Activated CD4-positive, alpha-beta T cell treated with anti-CD3 and anti-CD28 coated beads for 36 hours (primary cell): ENCODE data around the gene XRCC1. TPM values are rescaled to one million over a fixed set of nuclear protein-coding genes. Genes with fewer than 3 reads are reported as not detected.
"Not testable (repeated sequence)": the region's sequence is repeated elsewhere in the genome, so short reads cannot be mapped to it uniquely, and the experiment has no call there.

Experiments
- ATAC-seq: fragments of 200-7000 bp; cut with Tn5 transposase; one replicate; pipeline ENCODE4 v1.10.0; 2021; ENCODE audit warnings: mild to moderate bottlenecking, moderate library complexity
- CTCF ChIA-PET: fragments of 350-600 bp; sonication (Branson Sonifier 250); formaldehyde crosslinking; loops from one replicate; lab custom pipeline; 2021; ENCODE audit warnings: antibody characterized with exemption; lab: Charles Lee
- POLR2A ChIA-PET: fragments of 350-600 bp; sonication (Branson Sonifier 250); formaldehyde crosslinking; loops from one replicate; lab custom pipeline; 2021; ENCODE audit warnings: antibody characterized with exemption, inconsistent platforms; lab: Charles Lee
- DNase-seq: peaks from one replicate; pipeline ENCODE4 v3.0.0-alpha.2; 2020
- H3K27ac Mint-ChIP-seq: one replicate; pipeline ENCODE4 v1.8.0; 2021; ENCODE audit warnings: mixed read lengths
- H3K27me3 Mint-ChIP-seq: one replicate; pipeline ENCODE4 v1.8.0; 2021; ENCODE audit warnings: mixed read lengths
- H3K36me3 Mint-ChIP-seq: one replicate; pipeline ENCODE4 v1.8.0; 2021; ENCODE audit warnings: low read depth, mixed read lengths
- H3K4me1 Mint-ChIP-seq: one replicate; pipeline ENCODE4 v1.8.0; 2021; ENCODE audit warnings: mixed read lengths
- H3K4me3 Mint-ChIP-seq: one replicate; pipeline ENCODE4 v1.8.0; 2021; ENCODE audit warnings: mild to moderate bottlenecking, moderate library complexity, mixed read lengths
- H3K9me3 Mint-ChIP-seq: one replicate; pipeline ENCODE4 v1.8.0; 2021; ENCODE audit warnings: low read depth, mixed read lengths
- intact Hi-C, 2 experiments: fragments of 100-400 bp; cut with DNase I in 1 of 2; cut with micrococcal nuclease in 1 of 2; formaldehyde crosslinking; loops; one replicate each; pipeline versions ENCODE4 v1.14.2 to v1.15.1; 2022 to 2024; cut with DNase I, micrococcal nuclease
- total RNA-seq, 2 experiments: library from RNA; stranded (reverse); gene quantifications; one replicate each; pipeline ENCODE4 v1.2.3, GENCODE V29; 2021

The XRCC1 gene
- total RNA-seq, 2 experiments from 2014 or later = 31.6 to 40.0 TPM

GRCh38 chr19:43591904-43592772 is 16.8 kb upstream of the XRCC1 start:
- no peaks in the 10 kb centered on the region for H3K9me3 Mint-ChIP-seq
- intact Hi-C loops = no loop called here

GRCh38 chr19:43589678-43590077 is 14.4 kb upstream of the XRCC1 start:
- Mint-ChIP-seq H3K27me3 (no peaks in the 10 kb centered on the region), H3K9me3 (no peaks in the 10 kb centered on the region), H3K36me3 (peaks cover 28% of the 10 kb centered on the region), H3K27ac (peak overlapping the region; percentile 14), H3K4me1 (peaks cover 11% of the 10 kb centered on the region), H3K4me3 (no peak overlapping the region)
- intact Hi-C loops = no loop called here
- POLR2A ChIA-PET = interaction anchor here (0.6 to 1.2 kb wide), 2 partner anchors 12 to 82 kb away, joined by 3 read pairs; no protein-coding TSS in a partner anchor
- ATAC-seq (no peak), DNase-seq (no peak)
- CTCF ChIA-PET = interaction anchor here (0.9 to 1.1 kb wide), 2 partner anchors 69 to 142 kb away, joined by 3 to 4 read pairs; no protein-coding TSS in a partner anchor

More at GRCh38 chr19:43591904-43592772, 16.8 kb upstream of the XRCC1 start:
- ATAC-seq (no peak), DNase-seq (no peak)
- Mint-ChIP-seq H3K36me3 (peaks cover 26% of the 10 kb centered on the region), H3K4me1 (peaks cover 14% of the 10 kb centered on the region), H3K27ac (no peak overlapping the region), H3K4me3 (no peak overlapping the region), H3K27me3 (no peaks in the 10 kb centered on the region)
- ChIA-PET CTCF (interaction anchor here (0.7 to 1.2 kb wide), 2 partner anchors 60 to 1409 kb away, joined by 3 read pairs; no protein-coding TSS in a partner anchor), POLR2A (no interaction called here)

GRCh38 chr19:43589277-43589676 is 13.9 kb upstream of the XRCC1 start:
- no peak overlapping the region for H3K27ac Mint-ChIP-seq
- H3K36me3 Mint-ChIP-seq = peaks cover 28% of the 10 kb centered on the region
- ChIA-PET POLR2A (interaction anchor here (0.6 kb wide), 1 partner anchor 82 kb away, joined by 3 read pairs; no protein-coding TSS in a partner anchor), CTCF (interaction anchor here (0.8 to 1.1 kb wide), 5 partner anchors 9 to 142 kb away, joined by 3 to 5 read pairs (median 4); partner anchors contain the start of gene ZNF575)
- H3K4me1 Mint-ChIP-seq = peaks cover 12% of the 10 kb centered on the region
- H3K4me3 Mint-ChIP-seq = no peak overlapping the region
- H3K27me3 Mint-ChIP-seq = no peaks in the 10 kb centered on the region
- intact Hi-C loops = no loop called here
- no peaks in the 10 kb centered on the region for H3K9me3 Mint-ChIP-seq
- DNase-seq = no peak
- ATAC-seq = no peak

- ATAC-seq, H3K9me3 Mint-ChIP-seq, DNase-seq, H3K4me3 Mint-ChIP-seq, H3K27me3 Mint-ChIP-seq, intact Hi-C loops, H3K27ac Mint-ChIP-seq, H3K4me1 Mint-ChIP-seq, POLR2A ChIA-PET: not testable (repeated sequence)
- H3K36me3 Mint-ChIP-seq = peaks cover 14% of the 10 kb centered on the region
- CTCF ChIA-PET = interaction anchor here (1.0 kb wide), 1 partner anchor 32 kb away, joined by 4 read pairs; no protein-coding TSS in a partner anchor
Observed at GRCh38 chr19:43587029-43587428, 11.7 kb upstream of the XRCC1 start.

GRCh38 chr19:43586346-43586745 is 11.0 kb upstream of the XRCC1 start:
- no peak overlapping the region for H3K4me3 Mint-ChIP-seq
- H3K9me3 Mint-ChIP-seq = no peaks in the 10 kb centered on the region
- intact Hi-C loops = no loop called here
- DNase-seq = no peak
- ChIA-PET POLR2A (no interaction called here), CTCF (interaction anchor here (1.0 kb wide), 1 partner anchor 32 kb away, joined by 4 read pairs; no protein-coding TSS in a partner anchor)
- H3K36me3 Mint-ChIP-seq = peaks cover 13% of the 10 kb centered on the region
- H3K4me1 Mint-ChIP-seq = peaks cover 6% of the 10 kb centered on the region
- ATAC-seq = no peak
- no peak overlapping the region for H3K27ac Mint-ChIP-seq
- no peaks in the 10 kb centered on the region for H3K27me3 Mint-ChIP-seq

- ChIA-PET POLR2A (no interaction called here), CTCF (interaction anchor here (0.6 to 2.5 kb wide), 5 partner anchors 10 to 138 kb away, joined by 3 to 12 read pairs (median 4); no protein-coding TSS in a partner anchor)
- no peaks in the 10 kb centered on the region for H3K9me3 Mint-ChIP-seq
- H3K4me3 Mint-ChIP-seq = no peak overlapping the region
- intact Hi-C loops = no loop called here
- peaks cover 11% of the 10 kb centered on the region for H3K4me1 Mint-ChIP-seq
- no peaks in the 10 kb centered on the region for H3K27me3 Mint-ChIP-seq
- DNase-seq (no peak), ATAC-seq (no peak)
- peaks cover 5% of the 10 kb centered on the region for H3K36me3 Mint-ChIP-seq
- H3K27ac Mint-ChIP-seq = no peak overlapping the region
Observed at GRCh38 chr19:43584484-43584883, 9.2 kb upstream of the XRCC1 start.

GRCh38 chr19:43582495-43582894 is 7.2 kb upstream of the XRCC1 start:
- Mint-ChIP-seq H3K9me3 (no peaks in the 10 kb centered on the region), H3K27ac (no peak overlapping the region), H3K4me1 (peaks cover 15% of the 10 kb centered on the region), H3K27me3 (no peaks in the 10 kb centered on the region), H3K4me3 (no peak overlapping the region), H3K36me3 (peaks cover 2% of the 10 kb centered on the region)
- no peak for ATAC-seq
- ChIA-PET POLR2A (no interaction called here), CTCF (interaction anchor here (1.4 to 3.1 kb wide), 2 partner anchors 12 to 14 kb away, joined by 4 to 11 read pairs; partner anchors contain the start of genes IRGQ and ZNF576)
- intact Hi-C loops = no loop called here
- no peak for DNase-seq

- intact Hi-C loops = no loop called here
- ChIA-PET POLR2A (no interaction called here), CTCF (interaction anchor here (0.9 to 3.1 kb wide), 2 partner anchors 13 to 27 kb away, joined by 5 to 11 read pairs; no protein-coding TSS in a partner anchor)
- Mint-ChIP-seq H3K27me3 (no peaks in the 10 kb centered on the region), H3K36me3 (peaks cover 2% of the 10 kb centered on the region), H3K9me3 (no peaks in the 10 kb centered on the region), H3K4me1 (peaks cover 15% of the 10 kb centered on the region), H3K27ac (no peak overlapping the region), H3K4me3 (no peak overlapping the region)
- ATAC-seq (no peak), DNase-seq (no peak)
Observed at GRCh38 chr19:43581467-43581866, 6.1 kb upstream of the XRCC1 start.

- H3K4me3 Mint-ChIP-seq = peak overlapping the region; percentile 0
- H3K4me1 Mint-ChIP-seq = peaks cover 28% of the 10 kb centered on the region
- H3K27ac Mint-ChIP-seq = no peak overlapping the region
- ChIA-PET POLR2A (no interaction called here), CTCF (interaction anchor here (1.7 kb wide), 1 partner anchor 16 kb away, joined by 6 read pairs; no protein-coding TSS in a partner anchor)
- H3K36me3 Mint-ChIP-seq = no peaks in the 10 kb centered on the region
- intact Hi-C loops = no loop called here
- no peak for DNase-seq
- no peak for ATAC-seq
- H3K9me3 Mint-ChIP-seq = no peaks in the 10 kb centered on the region
- H3K27me3 Mint-ChIP-seq = no peaks in the 10 kb centered on the region
Observed at GRCh38 chr19:43578787-43579186, 3.5 kb upstream of the XRCC1 start.

- Mint-ChIP-seq H3K36me3 (peaks cover under 1% of the 10 kb centered on the region), H3K27ac (peak overlapping the region; percentile 48), H3K27me3 (no peaks in the 10 kb centered on the region), H3K9me3 (no peaks in the 10 kb centered on the region), H3K4me3 (peak overlapping the region; percentile 87), H3K4me1 (peaks cover 35% of the 10 kb centered on the region)
- intact Hi-C loops = loop anchor here (1.0 to 2.0 kb wide), 9 partner anchors 14 to 178 kb away; partner anchors contain the start of genes IRGQ (in 2 of the 2), ZNF428 (in 2 of the 2), ZNF576 (in 2 of the 2) and PHLDB3 (in 1 of the 2)
- DNase-seq (no peak), ATAC-seq (peak; percentile 2)
- POLR2A ChIA-PET = interaction anchor here (1.8 kb wide), 1 partner anchor 20 kb away, joined by 9 read pairs; the partner anchor contains the start of genes IRGQ and ZNF576
- CTCF ChIA-PET = interaction anchor here (0.7 to 3.5 kb wide), 3 partner anchors 19 to 129 kb away, joined by 3 to 27 read pairs (median 9); partner anchors contain the start of genes IRGQ and ZNF576
Observed at GRCh38 chr19:43575955-43576878, 890 bp upstream of the XRCC1 start.
